HG02943 (cell line): ENCODE measurements around the gene TSPAN9.

Experiments
- ATAC-seq: cut with Tn5 transposase; IDR thresholded peaks from one replicate; pipeline ENCODE4 v1.9.1; 2021; ENCODE audit warnings: mild to moderate bottlenecking, low read depth, moderate library complexity; ENCODE audit not compliant: unreplicated experiment

Gene TSPAN9

DNA sequence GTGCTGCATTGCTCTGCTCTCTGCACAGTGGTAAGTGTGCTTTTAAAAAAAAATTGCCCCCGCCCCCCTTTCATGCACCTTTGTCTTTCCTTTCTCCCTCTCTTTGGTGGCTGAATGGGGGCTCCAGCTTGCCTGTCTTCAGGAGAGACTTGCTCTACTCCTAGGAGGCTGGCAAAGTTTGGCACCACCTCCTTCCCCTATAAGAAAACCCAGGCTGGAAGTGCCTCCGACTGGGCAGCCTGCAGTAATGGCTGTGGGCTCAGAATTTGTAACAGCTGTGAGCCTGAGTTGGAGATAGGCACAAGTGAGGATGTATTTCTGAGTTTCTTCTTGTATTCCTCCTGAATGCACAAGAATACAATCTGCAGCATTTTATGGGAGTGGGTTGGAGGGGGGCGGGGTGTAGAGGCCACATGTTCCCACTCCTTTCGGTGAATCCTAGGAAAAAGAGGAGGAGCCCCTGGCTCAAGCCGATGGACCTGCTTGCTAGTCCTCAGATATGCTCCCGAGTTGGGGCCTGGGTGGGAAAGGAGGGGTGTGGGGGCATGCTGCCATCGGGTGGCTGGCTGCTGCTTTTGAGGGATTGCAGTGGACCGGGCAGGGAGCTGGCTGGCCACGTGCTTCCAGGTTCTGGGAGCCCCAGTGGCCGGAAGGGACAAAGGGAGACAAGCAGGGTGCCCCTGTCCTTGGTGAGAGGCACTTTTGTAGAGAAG, 124.3 kb downstream of the TSPAN9 start:
- no peak for ATAC-seq

DNA sequence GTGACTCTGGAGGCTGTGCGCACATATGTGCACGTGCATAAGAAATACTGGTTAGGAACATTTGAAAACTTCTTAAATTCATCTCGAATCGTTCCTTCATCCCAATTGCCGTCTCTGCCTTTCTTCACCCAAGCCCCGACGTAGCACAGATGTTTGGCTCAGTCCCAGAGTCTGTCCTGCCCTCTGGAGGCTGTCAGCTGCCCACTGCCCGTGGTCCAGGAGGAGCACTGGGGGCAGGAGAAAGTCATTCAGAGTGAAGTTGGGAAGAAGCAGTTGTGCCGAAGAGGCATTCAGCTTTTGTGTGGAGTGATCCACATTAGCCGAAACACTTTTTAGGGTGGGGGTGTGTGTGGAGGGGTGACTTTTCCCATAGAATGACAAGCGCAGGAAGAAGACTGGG, 124.9 kb downstream of the TSPAN9 start:
- no peak for ATAC-seq

DNA sequence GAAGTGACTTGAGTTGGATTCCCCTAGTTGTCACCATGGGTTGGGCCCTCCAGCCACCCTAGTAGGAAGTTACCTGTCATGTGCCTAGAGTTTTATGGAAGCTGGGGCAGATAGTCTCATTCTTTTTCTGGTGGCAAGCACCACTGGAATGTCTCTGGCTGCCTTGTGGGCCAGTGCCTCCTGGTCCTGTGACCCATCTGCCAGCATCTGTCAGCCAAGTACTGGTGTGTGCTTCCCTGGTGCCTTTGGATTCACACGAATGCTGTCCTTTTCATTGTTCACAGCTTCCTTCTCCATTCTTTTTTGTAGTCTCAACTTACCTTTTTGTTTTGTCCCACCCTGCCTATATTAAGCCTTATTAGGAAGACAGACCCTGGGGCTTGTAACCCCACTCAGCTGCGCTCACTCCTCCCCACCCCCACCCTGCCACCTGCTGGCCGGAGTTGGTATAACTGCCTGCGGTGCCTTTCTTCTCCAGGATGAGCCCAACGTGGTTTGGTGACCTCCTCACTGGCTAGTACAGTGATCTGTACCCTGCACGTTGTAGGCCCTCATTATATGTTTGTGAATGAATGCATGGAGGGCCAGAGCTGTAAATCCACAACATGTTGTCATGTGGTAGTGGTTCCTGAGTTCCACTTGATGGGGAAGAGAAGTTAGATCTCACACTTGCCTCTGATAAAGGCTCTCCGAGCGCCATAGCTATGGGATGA, 125.7 kb downstream of the TSPAN9 start:
- ATAC-seq: no peak

DNA sequence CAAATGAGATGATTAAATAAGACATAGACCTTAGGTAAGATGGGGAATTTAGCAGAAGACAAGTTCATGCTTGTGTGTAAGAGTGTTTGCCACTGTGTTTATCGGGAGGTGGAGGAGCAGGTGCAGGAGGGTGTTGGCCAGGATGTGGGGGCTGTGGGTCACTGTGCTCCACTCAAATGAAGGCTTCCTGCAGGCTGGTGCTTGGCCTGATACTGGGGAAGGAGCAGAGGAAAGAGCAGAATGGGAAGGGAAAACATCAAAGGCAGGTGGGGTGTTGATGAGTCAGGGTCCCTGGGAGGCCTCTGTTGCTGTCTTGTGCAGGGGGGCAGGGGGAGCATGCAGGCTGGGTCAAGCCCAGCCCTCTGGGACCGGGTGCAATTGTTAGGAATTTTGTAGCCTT, 126.5 kb downstream of the TSPAN9 start:
- ATAC-seq: no peak

DNA sequence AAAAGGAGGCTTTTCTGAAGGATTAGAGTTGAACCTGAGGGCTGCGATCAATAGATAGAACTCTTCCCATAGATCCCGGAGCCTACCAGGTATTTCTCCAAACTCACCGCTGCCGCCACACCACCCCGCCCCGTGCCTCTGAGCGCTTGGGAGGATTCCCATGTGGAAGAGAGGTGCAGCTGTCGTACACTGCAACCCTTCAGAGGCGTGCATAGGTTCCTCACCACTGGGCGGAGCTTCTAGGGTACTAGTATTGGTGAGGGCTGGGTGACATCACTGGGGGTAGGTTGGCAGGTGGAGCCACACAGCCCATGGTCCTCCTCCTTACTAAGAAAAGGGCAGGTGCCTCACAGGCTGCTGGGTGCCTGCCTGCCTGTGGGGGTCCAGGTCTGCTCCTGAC, 127.0 kb downstream of the TSPAN9 start:
- no peak for ATAC-seq

DNA sequence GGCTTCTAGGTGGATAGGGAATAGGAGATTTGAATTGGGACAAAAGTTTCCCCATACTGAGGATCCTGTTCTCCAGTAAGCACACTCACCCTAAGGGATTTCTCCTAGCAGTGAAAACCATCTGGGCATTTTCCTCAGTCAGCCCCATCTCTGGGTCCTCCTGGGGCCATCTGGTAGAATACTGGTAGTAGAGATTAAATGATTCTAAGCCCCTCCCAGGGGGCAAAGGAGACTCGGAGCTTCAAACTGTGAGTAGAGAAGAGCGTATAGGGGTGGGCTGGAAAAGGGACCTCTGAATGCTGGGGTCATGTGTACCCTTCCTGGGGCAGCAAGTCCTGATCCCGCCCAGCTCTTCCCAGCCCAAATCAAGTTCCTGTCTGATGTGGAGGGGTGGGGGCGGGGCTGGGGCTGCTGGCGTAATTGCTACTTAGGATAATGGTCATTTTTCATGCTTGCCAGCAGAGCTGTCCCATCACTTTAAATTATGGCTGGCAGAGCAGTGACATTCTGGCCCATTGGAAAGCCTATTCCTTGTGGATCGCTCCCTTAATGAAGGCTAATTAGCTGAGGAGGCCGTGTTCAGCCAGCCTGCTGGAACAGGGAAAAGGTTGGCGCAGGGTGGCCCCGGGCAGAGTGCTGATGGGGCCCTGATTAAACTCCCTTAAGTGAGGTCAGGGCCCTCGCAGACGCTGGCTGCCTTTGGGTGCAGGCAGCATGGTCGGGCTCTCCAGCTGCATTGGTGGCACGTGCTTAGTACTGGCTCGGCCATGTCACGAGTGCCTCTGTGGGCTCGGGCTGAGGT, 127.8 kb downstream of the TSPAN9 start:
- ATAC-seq: no peak

DNA sequence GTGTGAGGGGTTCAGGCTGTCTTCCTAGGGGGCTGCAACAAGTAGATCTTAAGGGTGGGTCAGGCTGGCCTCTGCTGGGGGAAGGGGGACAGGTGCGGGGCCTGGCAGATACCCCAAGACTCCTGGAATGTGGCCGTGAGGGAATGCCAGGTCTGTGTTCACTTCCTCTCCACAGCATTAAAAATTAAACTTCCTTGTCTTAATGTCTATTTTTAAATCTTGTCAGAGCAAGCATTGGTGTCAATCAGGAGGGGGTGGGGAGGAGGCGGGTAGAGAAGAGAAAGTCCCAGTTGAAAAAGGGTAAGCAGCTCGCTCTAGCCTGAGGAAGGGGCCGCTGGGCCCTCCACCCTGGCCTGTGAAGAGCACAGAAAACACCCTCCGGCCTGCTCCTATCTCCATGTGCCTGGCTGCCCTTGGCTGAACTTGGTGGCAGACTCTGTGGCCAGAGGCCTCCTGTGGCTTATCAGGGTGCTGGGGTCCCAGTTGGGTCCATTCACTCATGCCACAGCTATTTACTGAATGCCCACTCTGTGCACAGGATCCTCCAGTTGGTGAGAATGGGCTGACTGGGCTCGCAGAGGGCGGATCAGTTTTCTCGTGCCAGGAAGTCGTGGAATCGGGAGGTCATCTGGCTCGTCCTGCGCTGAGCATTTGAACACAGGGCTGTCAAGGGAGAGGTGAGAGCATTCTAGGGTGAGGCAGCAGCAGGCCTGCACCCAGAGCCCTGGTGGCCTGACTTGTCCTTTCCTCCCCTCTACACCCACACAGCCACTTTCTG, 128.8 kb downstream of the TSPAN9 start:
- ATAC-seq: no peak

DNA sequence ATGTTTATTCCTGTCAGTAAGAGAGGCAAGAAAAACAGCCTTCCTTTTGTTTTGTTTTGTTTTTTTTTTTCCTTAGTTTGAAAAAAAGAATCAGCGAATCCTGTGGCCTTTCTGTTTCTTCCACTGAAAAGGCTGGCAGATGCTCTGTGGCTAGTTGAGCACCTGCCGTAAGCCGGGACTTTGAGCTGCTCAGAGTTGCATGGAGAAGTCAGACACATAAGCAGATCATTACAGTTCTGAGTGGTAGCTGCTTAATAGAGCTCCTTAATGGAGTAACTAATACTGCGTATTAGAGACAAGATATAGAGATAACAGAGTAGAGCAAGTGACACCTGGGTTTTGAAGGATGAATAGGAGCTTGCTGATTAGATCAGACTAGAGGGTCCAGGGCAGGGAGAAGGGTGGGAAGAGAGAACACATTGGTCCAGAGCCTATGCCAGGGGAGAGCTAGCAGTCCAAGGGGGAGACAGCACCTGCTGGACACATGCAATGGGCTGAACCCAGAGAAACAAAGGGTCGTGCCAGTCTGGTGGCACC, 129.4 kb downstream of the TSPAN9 start:
- ATAC-seq: no peak

DNA sequence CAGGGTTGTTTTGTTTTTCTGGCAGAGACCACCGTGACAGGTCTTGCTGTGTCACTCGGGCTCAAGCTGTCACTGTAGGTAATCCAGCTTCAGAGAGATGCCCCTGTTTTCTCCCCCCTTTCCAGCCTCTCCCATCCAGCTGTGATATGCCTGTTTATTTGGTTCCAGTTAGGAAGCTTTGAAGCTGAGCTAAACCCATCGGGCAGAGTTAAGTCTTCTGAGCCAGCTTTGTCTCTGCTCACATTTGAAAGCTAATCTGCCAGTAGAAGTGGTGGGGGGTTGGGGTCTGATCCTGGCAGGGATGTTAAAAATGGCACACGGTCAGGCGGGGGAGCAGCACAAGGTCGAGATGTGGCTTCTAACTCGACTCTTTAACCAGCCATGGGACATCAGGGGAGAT, 130.0 kb downstream of the TSPAN9 start:
- no peak for ATAC-seq

DNA sequence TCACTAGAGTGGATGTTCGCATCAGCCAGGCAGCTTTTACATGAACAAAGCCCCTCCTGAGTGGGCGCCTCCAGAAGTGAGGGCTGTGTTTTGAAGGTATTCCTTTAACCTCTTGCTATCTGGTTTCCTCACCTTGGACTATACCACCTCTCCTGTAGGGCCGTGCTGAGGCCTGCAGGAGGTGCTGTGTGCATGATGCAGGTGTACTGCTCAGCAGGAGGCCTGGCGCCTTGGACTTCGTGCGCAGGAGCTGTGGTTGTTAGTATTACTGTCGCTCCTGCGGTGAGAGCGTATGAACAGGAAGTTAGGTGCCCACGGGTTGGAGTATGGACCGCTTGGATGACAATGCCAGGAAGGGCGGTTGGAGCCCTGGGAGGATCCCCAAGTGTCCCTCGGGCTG, 130.7 kb downstream of the TSPAN9 start:
- no peak for ATAC-seq

DNA sequence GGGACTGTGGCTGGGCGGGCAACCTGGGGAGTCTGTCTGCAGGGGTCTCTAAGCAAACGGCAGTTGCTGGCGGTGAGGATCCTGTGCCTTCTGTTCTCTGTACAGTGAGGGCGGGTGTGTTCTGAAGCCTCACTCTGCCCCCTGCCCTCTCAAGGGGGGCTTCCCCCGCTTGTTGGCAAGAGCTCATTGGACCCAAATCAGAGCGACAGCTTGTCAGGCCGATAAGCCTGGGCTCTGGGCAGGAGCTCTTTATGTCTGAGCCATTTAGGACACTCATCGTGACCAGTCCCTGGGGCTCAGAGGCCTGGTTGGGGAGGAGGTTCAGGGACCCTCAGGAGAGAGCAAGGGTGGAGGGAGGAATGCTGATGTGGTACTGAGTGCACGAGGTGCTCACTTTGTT, 136.0 kb downstream of the TSPAN9 start:
- no peak for ATAC-seq

DNA sequence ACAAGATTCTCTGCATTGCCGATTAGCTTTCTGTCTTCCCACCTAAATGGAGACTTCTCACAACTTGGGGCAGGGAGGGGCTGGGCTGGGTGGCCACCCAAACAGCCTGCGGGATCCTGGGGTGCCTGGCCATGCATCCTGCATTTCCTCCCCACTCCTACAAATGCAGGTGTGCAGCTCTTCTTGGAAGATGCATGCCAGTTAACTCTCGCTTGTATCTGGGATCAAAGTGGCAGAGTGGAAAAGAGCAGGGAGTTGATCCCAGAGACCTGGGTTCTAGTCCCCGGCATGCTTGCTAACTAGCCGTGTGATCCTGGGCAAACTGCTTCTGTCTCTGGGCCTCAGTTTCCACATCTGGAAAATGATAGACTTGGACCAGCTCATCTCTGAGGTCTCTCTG, 136.6 kb downstream of the TSPAN9 start:
- no peak for ATAC-seq

DNA sequence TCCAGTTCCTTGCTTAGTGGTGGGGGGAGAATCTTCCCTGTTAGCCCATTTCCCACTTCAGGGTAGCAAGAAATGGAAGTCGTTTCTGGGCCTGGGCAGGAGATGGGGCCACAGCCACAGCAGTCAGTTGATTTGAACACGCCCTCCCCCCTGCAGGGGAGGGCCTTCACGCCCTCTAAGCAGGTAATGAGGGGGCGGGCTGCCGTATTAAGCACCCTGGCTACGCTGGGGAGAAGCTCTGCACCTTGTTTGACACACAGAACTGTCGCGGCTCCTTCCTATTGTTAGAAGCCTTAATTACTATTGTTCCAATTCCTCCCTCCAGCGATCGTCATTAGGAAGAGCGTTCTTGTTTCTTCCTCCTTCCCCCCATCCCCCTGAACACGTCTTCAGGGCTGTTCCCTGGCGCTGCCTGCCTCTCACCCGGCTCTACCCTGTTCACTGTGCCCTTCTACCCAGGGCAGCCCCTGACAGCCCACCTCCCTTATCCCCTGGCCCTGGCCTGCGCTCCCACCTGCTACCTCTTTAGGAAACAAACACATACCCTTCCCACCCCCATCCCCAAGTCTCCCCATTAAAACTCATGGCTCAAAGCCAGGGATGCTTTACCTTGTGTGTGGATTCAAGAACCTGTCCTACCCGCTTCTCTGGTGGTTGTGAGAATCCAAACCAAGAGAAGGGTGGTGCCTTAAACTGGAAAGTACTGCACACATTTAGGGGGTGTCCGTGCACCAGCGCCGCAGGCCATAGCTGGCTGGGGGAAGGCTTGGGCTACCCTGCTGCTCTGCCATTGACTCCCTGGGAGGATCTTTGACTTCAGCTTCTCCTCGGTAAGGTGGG, 137.6 kb downstream of the TSPAN9 start:
- no peak for ATAC-seq

DNA sequence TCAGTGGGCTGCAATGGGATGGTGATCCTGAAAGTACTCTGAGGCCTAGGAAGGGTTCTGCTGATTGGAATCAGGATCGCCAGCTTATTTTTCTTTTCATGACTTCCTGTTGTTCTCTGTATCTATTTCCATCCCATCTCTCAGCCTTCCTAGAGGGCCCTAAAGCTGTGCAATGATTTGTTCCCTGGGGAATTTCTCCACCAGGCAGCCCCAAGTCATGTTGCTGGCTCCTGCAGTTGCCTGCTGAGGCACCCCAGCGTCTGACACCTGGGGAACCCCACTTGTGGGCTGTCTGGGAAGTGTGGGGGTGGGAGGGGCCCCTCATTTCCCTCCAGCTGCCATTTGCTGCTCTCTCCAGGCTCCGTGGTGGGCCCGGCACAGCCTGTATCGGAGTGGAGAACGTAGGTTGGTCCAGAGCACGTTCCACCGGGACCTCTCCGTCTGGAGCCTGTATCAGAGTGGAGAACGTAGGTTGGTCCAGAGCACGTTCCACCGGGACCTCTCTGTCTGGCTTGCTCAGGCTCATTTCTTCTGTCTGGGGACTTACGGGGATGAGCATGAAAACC, 138.3 kb downstream of the TSPAN9 start:
- ATAC-seq: no peak

DNA sequence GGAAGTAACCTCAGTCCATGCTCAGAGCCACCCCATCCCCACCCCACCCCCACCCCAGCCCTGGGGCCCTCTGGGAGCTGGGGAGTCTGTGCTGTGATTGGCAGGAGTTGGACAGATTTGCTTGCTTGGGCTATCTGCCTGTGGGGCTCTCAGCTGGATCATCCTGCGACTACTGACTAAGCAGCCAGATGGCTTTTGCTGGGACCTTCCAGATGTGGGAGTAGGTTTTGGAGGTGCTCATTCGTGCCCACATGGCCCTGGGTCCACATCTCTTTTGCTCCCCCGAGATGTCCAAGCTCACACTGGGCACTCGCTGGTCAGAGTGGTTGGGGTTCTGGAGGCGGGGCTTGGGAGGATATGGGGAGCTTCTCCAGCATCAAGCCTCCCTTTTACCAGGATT, 138.9 kb downstream of the TSPAN9 start:
- no peak for ATAC-seq

DNA sequence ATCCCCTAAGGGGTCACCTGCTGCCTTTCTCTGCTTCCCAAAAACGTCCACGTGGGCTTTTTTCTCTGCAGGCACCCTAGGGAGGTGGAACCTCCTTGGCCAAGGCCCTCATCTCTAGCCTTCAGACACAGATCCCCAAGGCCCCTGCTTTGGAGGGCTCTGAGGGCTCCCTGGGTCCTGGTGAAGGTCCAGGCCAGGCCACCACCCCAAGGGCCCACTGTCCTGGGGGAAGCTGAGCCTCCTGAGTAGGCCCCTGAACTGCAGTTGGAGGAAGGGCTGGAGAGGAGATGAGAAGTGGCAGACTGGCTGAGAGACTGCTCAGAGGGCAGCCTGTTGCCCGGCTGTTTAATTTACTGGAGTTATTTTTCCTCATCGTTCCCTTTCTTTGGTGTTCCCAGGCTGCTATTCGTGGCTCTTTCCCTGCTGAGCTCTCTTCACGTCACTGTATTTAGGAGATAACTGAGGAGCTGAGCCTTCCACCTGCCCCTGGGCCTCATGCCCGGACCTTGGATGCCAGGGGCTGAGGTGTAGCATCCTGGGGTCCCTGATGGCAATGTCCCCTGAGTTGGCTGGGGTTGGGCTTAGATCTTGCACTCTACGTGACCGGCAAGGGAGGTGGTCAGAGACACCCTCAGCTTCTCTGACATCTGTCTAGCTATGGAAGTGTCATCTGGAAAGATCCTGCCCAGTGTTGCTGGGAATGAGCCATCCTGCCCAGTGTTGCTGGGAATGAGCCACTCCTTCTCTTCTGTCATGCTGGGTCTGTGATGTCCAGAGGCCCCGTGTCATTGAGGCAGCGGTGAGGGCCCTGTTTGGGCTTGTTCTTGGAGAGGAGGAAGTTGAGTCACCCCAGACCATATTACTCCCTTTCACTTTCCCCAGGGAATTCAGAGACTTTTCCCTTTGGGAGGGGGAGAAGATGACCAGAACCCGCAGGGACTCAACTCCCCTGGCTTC, 139.8 kb downstream of the TSPAN9 start:
- ATAC-seq: no peak

DNA sequence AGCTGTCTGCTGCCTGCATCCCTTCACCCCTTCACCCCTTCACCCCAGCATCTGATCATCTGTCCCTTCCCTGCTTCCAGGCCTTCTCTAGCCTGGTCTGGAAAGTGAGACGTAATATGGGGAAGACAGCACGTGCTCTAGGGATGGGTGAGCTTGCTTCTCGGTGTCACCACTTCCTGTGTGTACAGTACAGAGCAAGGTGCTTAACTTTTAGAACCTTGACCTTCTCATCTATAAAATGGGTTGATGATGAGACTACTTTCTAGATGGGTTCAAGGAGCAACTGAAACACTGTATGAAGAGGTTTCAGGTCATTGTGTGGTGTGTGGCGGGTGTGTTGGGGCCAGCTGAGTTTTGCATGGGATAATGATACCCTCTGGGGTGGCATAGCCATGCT, 140.5 kb downstream of the TSPAN9 start:
- no peak for ATAC-seq
